ENCODE results near the gene PTPRN2.

- TF ChIP-seq POLR2A (IDR thresholded peaks at IDR 0.05) (no peak), CTCF (IDR thresholded peaks at IDR 0.05) (no peak)
Measured at GRCh38 chr7:157569967-157570366, 1017.7 kb downstream of the PTPRN2 start.
